Activated T-cell treated with anti-CD3 and anti-CD28 coated beads for 1 hour (primary cell): Measurements from ENCODE around the gene REEP3.
"Not testable (repeated sequence)": the region's sequence is repeated elsewhere in the genome, so short reads cannot be mapped to it uniquely, and the experiment has no call there.

Experiments
- DNase-seq: peaks from one replicate; pipeline ENCODE4 v3.0.0-alpha.2; 2020; ENCODE audit warnings: low read depth

REEP3 gene

DNA sequence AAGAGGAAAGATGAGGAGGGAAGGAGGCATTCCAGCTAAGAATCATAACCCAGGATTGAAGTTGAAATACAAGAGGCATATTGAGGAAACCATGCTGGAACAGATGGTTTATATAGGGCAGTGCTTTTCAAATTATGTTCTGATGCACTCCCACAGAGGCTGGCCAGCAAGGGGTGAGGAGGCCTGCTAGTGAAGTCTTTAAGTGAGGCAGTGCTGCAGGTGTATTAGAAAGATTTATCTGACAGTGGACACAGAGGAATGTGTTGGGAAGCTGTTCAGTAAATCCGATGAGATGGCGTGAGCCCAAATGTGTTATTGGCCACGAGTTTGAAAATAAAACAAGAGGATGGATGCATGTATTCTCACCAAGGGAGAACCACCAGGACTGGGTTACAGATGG lies 28.6 kb downstream of the REEP3 start:
- DNase-seq = no peak

DNA sequence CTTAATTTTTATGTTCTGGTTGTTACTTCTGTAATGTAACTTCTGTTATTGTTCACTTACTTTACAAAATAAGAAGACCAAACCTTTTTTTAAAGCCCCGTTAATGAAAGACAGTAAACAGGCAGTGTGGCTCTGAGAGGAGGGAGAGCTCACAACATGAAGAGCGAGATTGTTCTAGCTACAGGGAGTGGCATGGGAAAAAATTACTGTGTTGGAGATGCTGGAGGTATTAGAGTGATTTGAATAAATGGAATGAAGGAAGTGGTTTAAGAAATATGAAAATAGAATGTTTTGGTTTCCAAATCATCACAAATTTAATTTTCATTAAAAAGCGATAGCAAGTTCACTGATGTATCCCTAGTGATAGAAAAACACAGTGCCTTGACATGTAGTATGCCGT lies 31.8 kb downstream of the REEP3 start:
- no peak for DNase-seq

DNA sequence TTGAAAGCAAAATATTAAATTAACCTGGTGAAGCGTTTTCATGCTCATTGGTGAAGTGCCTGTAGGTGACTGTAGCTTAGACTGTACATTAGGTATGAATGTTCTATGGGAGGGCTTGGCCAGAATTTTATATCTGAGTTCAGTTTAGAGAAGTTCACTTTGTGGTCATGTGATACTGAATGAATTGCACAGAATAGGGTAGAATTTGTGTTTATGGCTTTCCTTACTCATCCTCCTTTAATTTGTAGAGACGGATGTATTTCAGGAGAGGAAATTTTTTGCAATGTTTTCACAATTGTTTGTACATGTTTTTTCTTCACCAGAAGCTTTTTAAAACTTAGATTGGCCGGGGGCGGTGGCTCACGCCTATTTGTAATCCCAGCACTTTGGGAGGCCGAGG lies 32.3 kb downstream of the REEP3 start:
- DNase-seq = no peak

DNA sequence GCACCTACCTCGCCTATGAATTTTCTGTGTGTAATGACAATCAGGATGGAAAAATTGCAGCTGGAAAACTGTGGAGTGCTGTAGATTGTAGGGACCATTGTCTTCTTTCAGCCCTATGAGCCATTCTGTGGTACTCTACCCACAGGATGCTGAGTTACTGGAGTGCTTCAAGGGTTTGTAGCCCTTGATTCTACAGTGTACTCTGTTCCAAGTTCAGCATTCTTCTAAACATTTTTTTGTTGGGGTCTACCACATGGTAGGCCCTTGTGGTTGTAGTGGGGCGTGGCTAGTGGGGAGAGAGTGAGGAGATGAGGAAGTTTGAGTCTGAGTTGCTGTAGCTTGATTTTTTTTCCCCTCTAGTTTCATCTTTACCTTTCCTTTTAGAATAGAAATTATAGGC lies 33.5 kb downstream of the REEP3 start:
- peak; percentile 5 for DNase-seq

DNA sequence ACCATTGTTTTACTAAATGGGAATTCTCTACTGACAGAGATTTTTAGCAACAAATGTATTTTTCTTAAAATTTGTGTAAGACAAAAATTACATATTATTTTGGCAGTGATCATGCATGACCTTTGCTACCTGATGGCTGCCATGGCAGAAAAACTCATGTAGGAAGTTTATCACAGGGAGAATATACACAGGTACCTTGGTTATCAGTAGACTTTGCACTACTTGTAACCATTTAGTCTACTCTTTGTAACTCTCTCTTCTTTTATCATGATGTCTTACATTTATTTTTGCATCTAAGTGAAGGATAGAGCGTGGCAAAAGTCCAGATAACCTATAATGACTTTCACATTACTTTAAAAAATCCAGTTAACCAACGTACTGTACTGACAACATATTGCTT lies 34.1 kb downstream of the REEP3 start:
- DNase-seq = no peak

DNA sequence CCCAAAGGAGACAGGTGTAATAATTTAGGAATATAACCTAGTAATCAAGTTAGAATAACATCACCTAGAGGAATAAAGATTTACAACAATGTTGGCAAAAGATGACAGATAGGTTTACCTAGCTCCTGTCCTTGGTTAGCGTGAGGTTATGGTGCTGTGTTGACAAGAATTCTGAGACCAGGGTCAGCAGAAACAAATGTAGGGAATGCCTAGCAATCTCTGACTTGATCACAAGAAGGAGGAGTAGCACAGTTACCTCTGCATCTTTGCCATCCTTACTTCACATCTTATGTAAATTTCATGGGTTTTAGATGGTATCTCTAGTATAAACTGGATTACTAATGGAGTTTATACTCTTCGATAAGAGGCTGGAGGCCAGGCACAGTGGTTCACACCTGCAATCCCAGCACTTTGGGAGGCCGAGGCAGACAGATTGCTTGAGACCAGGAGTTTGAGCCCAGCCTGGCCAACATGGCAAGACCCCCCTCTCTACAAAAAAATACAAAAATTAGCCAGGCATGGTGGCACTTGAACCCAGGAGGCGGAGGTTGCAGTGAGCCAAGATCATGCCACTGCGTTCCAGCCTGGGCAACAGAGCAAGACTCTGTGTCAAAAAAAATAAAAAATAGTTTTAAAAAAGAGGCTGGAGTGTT lies 37.1 kb downstream of the REEP3 start:
- DNase-seq = no peak

DNA sequence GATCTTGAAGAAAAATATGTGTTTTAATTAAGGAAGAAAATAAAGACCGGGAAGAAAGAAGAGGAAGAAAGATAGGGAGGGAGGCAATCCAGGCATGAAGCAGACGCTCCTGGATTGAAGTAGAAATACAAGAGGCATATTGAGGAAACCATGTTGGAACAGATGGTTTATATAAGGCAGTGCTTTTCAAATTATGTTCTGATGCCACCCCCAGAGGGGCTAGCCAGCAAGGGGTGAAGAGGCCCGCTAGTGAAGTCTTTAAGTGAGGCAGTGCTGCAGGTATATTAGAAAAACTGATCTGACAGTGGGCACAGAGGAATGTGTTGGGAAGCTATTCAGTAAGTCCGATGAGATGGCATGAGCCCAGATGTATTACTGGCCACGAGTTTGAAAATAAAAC lies 40.1 kb downstream of the REEP3 start:
- DNase-seq = no peak

DNA sequence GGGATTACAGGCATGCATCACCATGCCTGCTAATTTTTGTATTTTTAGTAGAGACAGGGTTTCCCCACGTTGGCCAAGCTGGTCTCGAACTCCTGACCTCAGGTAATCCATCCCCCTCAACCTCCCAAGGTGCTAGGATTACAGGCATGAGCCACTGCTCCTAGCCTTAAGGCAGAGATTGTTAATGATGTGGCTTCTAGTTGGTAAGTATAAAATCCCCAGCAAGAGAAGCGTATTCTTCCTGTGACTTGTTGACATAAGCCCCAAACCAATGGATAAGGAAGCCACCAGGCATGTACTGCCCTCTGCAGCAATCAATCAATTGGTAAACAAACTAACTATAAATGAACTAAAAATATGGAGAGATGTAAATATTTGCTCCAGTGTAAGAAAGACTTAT lies 41.2 kb downstream of the REEP3 start:
- DNase-seq = no peak

DNA sequence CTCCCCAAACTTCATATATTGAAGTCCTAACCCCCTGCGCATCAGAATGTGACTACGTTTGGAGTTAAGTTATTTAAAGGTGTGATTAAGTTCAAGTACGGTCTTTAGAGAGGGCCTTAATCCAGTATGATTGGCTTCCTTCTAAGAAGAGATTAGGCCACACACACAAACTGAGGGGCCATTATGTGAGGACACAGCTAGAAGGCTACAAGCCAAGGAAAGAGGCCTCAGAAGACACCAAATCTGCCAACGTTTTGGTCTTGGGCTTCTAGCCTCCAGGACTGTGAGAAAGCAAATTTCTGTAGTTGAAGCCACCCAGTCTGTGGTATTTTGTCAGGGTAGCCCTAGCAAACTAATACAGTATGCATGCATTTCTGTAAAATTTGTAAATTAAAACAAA lies 41.7 kb downstream of the REEP3 start:
- DNase-seq = no peak

DNA sequence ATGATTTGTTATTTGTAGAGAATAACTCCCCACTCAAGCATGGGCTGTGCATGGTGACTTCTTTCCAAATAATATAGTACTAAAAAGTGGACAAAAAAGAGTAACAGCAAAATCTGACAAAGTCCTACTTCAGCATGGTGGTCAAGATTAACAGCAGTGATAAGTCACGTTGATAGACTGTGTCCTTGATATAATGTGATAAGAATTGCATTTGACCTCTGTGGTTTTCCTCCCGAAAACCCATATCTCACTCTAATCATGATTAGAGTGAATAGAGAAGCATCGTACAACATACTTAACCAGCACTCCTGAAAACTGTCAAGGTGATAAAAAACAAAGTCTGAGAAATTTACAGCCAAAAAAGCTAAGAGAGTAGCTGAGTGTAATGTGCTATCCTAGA lies 42.4 kb downstream of the REEP3 start:
- no peak for DNase-seq

DNA sequence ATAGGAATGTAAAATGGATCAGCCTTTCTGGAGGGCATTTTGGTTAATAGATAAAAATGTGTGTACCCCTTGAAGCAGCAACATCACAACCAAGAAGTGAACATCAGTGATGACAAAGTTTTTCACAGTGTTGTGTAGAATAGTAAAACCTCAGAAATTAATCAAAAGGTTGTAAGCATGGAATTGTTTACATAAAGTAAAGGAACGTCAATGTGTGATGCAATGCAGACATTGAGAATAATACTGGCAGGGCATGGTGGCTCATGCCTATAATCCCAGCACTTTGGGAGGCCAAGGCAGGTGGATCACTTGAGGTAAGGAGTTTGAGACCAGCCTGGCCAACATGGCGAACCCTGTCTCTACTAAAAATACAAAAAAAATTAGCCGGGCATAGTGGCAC lies 43.5 kb downstream of the REEP3 start:
- not testable (repeated sequence) for DNase-seq

DNA sequence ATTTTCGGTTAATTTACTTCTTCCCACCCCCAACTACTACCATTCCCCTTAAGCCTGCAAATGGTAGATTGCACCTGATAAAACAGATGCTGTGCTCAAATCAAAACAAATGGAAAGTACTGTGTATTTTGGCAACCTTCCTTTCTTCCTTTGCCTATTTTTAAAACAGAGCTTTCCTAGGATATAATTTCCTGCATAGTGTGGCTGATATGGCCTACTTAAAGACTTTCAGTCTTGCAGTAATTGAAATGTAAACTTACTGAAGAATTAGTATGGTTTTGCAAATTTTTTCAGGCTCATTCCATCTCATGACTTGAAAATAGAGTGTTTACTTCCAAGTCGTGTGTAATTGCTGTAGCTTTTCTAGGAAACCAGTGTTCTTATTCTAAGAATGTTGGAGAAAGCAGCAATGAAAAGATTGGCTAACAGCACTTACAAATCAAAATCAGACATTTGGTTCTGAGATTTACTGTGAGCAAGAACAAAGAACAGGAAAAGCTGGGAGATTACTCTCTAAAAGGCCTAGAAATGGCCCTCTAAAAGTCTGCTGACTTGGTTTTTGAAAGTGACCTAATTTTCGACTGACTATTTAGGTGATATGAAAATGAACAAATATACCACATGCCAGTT lies 52.0 kb downstream of the REEP3 start:
- no peak for DNase-seq

DNA sequence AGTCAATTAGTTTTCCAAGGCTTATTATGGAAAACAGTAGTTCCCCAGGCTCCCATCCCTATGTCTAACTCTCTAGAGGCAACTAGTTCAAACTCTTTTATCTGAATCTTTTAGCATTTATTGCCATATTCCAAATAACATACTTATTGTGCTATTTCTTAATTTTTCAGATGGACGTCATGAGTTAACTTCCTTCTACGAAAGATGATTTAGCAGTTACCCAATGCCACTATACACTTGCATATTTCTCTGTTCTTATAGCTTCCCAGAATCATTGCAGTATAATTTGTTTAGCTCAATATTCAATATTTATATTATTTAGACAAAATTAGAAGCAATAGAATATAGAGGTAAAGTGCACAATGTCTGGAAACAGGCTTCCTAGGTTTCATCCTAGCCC lies 52.8 kb downstream of the REEP3 start:
- DNase-seq = no peak

DNA sequence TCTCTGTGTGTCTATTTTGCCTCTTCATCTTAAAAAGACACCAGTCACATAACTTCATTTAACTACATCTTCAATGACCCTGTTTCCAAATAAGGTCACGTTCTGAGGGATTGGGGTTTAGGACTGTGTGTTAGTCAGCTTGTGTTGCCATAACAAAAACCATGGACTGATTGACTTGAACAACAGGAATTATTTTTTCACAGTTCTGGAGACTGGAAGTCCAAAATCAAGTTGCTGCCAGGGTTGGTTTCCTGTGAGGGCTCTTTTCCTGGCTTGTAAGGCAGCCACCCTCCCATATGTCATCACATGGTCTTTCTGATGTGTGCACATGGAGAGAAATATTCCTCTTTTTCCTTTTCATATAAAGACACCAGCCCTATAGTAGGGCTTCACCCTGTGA lies 55.3 kb downstream of the REEP3 start:
- DNase-seq = no peak

DNA sequence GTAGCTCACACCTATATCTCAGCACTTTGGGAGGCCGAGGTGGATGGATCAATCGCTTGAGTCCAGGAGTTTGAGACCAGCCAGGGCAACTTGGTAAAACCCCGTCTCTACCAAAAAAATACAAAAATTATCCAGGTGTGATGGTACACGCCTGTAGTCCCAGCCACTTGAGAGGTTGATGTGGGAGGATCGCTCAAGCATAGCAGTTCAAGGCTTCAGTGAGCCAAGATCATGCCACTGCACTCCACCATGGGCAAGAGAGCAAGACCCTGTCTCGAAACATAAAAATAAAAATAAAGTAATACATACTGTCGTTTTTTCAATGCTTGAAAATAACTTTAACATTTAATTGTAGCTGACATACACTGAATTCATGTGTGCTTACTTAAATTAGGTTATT lies 57.3 kb downstream of the REEP3 start:
- DNase-seq = no peak

DNA sequence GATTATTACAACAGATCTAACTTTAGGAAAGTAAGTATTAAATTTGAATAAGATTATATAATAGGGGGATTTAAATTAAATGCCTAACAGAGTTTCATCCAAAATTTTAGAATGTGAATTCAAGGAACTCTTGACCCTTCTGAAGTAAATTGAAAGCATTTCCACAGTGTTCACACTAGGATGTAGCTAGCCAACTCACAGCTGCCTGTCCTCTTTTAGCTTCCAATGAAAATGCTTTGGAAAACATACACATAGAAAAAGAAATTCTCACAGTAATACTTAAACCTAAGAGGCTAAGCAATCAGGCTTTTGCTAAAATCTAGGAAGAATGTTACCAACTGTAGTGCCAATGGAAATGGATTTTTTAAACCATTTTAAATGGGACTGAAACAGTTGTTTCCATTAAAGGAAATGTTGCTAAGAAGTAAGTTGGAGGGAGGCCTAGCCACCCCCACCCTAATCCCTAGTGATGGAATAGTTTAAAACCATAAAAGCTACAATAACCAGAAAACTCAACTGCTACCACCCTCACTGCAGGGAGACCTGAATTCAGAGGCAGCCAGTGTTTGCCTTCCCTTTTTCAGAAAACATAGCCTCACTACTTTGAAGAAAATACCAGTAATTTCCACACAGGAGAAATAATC lies 58.3 kb downstream of the REEP3 start:
- no peak for DNase-seq

DNA sequence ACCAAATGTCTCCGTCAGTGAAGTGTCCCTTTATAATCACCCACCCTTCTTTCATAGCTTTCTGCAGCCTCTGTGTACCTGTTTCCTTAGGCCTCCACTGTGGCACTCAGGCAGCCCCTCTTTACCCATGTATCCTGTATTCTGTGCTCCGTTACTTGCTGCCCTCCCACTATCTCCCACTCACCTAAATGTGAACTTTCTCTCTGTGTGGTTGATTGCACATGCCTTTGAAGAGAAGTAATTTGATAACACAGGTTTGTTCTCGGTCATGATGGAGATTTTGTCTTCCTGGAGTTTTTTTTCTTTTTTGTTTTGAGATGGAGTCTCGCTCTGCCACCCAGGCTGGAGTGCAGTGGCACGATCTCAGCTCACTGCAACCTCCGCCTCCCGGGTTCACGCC lies 61.5 kb downstream of the REEP3 start:
- DNase-seq = no peak

DNA sequence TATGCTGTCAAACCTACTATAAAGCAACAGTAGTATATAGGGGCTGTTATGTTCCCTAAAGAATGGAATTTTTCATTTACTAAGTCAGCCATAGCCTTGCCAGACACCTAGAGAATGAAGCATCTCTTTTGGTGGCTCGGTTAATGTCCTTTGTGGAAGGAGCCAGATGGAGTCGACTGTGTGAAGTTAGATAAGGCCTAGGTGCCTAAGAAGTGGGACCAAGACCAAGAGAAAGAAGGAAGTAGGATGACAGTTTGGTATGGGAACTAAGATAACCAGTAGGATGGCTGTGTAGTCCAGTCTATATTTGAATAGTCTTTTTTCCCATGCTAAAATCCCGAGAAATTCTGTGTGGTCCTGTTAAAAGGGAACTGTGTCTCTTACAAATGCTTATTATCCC lies 62.2 kb downstream of the REEP3 start:
- no peak for DNase-seq

DNA sequence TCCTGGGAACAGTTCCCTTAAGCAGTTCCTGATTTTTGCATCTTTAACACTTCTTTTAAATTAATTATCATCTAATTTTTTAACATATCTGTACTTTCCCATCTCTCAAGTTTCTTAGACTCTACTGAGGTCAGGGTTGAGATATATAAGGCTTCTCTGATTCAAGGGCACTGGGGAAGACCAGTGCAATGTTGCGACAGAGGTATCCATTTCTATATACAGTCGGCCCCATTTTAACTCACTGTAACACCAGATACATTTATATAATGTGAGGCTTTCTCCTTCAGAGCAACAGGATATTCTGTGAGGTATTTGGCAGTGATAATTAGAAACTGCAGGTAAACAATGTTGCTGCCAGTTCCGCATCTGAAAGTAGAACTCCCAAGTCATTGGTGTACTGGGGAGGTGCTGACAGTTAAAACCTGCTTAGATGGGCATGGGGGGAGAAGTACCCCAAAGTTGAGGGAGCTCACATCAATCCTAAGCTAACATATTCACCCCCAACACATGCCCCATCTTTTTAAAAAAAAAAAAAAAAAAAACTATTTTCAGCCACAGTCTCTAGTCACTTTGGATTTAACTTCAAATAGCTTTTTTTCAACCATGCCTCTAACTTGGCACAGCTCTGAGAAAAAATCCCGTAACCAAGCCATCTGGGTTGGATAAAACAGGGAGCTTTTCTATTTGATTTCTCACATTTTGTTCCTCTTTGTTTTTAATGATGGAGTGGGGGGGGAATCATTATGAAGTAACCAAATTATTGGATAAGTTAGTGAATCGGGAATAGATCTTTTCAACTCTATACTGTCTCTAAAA lies 62.9 kb downstream of the REEP3 start:
- no peak for DNase-seq

DNA sequence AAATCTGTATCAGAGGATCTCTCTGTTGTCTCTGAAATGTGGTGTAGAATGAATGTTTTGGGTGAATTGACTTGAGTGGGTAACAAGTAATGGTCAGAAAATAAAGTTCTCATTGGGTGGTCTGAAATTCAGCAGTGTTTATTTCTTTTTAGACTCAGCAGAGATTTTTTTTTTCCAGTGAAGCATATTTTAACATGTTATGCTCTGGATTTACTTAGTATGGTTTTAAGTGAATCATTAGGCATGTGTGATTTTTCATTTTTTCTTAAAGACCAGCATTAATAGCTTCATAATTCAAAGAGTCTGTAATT lies 63.5 kb downstream of the REEP3 start:
- no peak for DNase-seq

DNA sequence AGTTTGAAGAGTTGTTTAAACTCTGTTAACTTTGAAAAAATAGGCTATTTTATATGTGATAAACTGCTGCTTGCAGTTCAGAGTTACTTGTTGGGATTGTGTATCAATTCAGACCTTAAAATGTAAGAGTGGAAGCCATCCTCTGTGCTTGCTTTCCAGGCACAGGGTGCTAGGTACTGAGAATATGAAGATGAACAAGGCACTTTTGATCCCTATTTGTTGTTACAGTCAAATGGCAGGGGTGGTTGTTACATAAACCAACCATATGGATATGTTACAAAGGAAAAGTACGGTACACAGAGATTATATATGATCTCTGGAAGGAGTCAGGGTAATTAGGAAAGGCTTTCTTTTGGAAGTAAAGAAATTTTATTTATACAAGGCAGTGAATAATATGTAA lies 63.8 kb downstream of the REEP3 start:
- DNase-seq = no peak

DNA sequence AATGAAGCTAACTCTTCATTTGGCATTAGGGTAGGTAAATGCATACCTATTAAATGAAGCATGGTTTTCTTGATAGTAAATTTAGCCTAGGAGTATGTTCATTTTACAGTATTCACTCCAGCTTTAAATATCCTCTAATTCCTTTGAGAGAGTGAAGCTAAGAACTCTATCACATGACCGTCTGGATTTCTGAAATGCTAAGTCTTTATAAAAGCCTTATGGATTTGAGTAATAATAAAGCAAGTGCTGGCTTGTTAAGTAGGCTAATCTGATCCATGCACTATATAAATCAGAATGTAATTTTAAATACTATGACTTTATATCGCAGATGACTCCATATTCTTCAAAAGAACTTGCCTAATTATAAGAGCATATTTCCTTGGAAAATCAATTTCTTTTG lies 64.8 kb downstream of the REEP3 start:
- DNase-seq = no peak

DNA sequence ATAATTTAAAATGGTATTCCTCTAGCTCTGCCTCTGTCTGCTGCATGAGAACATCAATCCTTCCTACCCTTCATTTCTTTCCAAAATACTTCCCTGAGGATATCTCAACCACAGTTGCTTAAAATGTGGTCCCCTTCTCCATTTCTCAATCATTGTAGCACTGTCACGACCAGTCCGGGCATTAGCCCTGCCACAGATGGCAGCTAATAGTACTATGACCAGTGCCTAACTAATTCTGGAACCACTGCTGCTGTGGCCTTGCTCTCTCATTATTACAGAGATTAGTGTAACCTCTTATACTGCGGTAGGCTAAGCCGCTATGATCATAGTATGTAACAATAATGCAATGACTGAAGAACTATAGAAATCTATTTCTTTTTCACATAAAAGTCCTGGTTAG lies 66.0 kb downstream of the REEP3 start:
- DNase-seq = no peak
